Lung (tissue), 12 donors: ENCODE data around the gene LCLAT1. TPM values are rescaled to one million over a fixed set of nuclear protein-coding genes. Genes with fewer than 3 reads are reported as not detected.

Experiments
- ATAC-seq: fragments of 200-7000 bp; cut with Tn5 transposase; one replicate; pipeline ENCODE4 v1.9.1; 2020; ENCODE audit warnings: moderate number of reproducible peaks; ENCODE audit not compliant: insufficient read depth, low FRiP score
- DNase-seq, 3 donors: peaks; one replicate each; pipeline ENCODE4 v3.0.0-alpha.2; 2013 to 2017
- H3K27ac ChIP-seq, 2 donors: one replicate each; pipeline ENCODE4 v1.5.1; 2013; ENCODE audit warnings: mild to moderate bottlenecking in 2 of 2, moderate library complexity in 2 of 2, control low read depth in 1 of 2, inconsistent platforms in 1 of 2, low read depth in 1 of 2, low read length in 1 of 2
- H3K27me3 ChIP-seq, 3 donors: one replicate each; pipeline ENCODE4 v1.5.1; 2013; ENCODE audit warnings: low read length in 2 of 3; ENCODE audit not compliant: control insufficient read depth in 3 of 3, insufficient read depth in 3 of 3
- H3K36me3 ChIP-seq, 4 donors: one replicate each; pipeline ENCODE4 v1.5.1; 2013; ENCODE audit warnings: low read length in 4 of 4, mild to moderate bottlenecking in 1 of 4, moderate library complexity in 1 of 4; ENCODE audit not compliant: control insufficient read depth in 4 of 4, insufficient read depth in 4 of 4
- H3K4me1 ChIP-seq, 5 donors: one replicate each; pipeline ENCODE4 v1.5.1; 2013; ENCODE audit warnings: low read length in 5 of 5, mild to moderate bottlenecking in 2 of 5, moderate library complexity in 1 of 5; ENCODE audit not compliant: control insufficient read depth in 5 of 5, insufficient read depth in 5 of 5
- H3K4me3 ChIP-seq: one replicate; pipeline ENCODE4 v1.5.1; 2013; ENCODE audit warnings: mild to moderate bottlenecking, control low read depth, moderate library complexity
- H3K9ac ChIP-seq, 2 donors: one replicate each; pipeline ENCODE4 v1.5.1; 2013; ENCODE audit warnings: low read length in 2 of 2, control low read depth in 1 of 2; ENCODE audit not compliant: insufficient read depth in 1 of 2
- H3K9me3 ChIP-seq, 4 donors: one replicate each; pipeline ENCODE4 v1.5.1; 2013; ENCODE audit warnings: low read length in 3 of 4, mild to moderate bottlenecking in 1 of 4, moderate library complexity in 1 of 4; ENCODE audit not compliant: control insufficient read depth in 4 of 4, insufficient read depth in 3 of 4
- WGBS, 2 donors: extraction: QIAGEN DNeasy Blood & Tissue Kit; methylation state at CpG; one replicate each; pipeline ENCODE4 v1.1.7; 2013; 5-methylcytosine and 5-hydroxymethylcytosine counted together
- polyA plus RNA-seq, 2 donors: library from polyadenylated mRNA; stranded (reverse); fragments of 200-250 nt; gene quantifications; one replicate each; pipeline ENCODE4 v1.2.1, GENCODE V29; 2013
- total RNA-seq, 2 donors: library from RNA; depleted of rRNA in 1 of 2; stranded (reverse); fragments of >200 nt in 1 of 2; gene quantifications; one replicate each; pipeline ENCODE4 v1.2.1, GENCODE V29; 2014 to 2021
- TF ChIP-seq, protein P1 (sequence below): IDR thresholded peaks from 2 replicates; pipeline ENCODE4 v1.5.1; 2012; ENCODE audit warnings: mild to moderate bottlenecking; ENCODE audit errors: control extremely low read depth, extremely low read depth
- donor health status: control.
- donor health status: control.
- donor health status: Bipolar disorder and iron deficiency.
- donor health status: healthy.
- donor health status: DM: yes; HTN: yes; CAD: no.

LCLAT1 gene
- total and polyA plus RNA-seq, 4 donors: 2.4 to 24.2 (median 10.8) TPM

DNA sequence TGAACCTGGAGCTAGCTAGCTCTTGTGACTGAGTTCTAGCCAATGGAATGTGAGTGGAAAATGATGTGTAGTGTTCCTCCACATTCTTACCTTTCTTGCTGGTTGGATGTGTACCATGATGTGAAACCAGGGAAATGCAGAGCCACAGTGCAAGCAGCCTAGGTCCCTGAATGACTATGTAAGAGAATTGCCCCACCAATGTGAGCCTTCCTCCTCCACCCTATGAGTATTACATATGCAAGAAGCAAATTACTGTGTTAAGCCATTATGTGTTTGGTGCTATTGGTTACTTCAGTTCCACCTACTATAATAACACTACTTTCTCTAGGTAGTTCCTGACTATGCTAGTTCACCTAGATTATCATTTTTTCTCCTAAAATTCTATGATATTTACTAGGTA lies 39.6 kb downstream of the LCLAT1 start:
- Histone ChIP-seq H3K36me3 (peaks cover 0 to 2% (median 0%) of the 10 kb centered on the region in 4 donors), H3K4me3 (no peak overlapping the region), H3K9me3 (no peaks in the 10 kb centered on the region), H3K27me3 (no peaks in the 10 kb centered on the region), H3K27ac (no peak overlapping the region), H3K4me1 (peaks cover 0 to 12% (median 6%) of the 10 kb centered on the region in 5 donors), H3K9ac (no peak overlapping the region)
- no peak for DNase-seq
- TF ChIP-seq, protein P1, sequence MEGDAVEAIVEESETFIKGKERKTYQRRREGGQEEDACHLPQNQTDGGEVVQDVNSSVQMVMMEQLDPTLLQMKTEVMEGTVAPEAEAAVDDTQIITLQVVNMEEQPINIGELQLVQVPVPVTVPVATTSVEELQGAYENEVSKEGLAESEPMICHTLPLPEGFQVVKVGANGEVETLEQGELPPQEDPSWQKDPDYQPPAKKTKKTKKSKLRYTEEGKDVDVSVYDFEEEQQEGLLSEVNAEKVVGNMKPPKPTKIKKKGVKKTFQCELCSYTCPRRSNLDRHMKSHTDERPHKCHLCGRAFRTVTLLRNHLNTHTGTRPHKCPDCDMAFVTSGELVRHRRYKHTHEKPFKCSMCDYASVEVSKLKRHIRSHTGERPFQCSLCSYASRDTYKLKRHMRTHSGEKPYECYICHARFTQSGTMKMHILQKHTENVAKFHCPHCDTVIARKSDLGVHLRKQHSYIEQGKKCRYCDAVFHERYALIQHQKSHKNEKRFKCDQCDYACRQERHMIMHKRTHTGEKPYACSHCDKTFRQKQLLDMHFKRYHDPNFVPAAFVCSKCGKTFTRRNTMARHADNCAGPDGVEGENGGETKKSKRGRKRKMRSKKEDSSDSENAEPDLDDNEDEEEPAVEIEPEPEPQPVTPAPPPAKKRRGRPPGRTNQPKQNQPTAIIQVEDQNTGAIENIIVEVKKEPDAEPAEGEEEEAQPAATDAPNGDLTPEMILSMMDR: no peak
- no peak for ATAC-seq

DNA sequence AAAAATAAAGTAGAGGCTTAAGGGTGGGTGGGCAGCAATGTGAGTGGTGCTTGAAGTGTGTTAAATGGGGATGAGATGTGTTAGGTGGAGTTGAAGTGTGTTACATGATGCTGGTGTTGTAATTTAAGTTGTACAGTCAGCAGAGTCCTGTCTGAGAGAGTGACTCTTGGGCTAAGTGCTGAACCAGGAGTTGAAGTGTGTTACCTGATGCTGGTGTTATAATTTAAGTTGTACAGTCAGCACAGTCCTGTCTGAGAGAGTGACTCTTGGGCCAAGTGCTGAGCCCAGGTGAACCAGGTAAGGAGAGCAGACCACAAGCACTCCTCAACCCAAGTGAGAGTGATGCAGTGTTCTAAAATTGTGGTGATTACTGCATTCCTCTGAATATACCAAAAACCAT lies 40.6 kb downstream of the LCLAT1 start:
- peaks cover 0 to 2% (median 0%) of the 10 kb centered on the region in 4 donors for H3K36me3 ChIP-seq
- ATAC-seq (peak; percentile 27), DNase-seq (no peak)
- H3K9ac ChIP-seq: no peak overlapping the region
- TF ChIP-seq, protein P1: no peak
- no peaks in the 10 kb centered on the region for H3K27me3 ChIP-seq
- H3K9me3 ChIP-seq: no peaks in the 10 kb centered on the region
- H3K4me3 ChIP-seq: no peak overlapping the region
- H3K27ac ChIP-seq: no peak overlapping the region
- H3K4me1 ChIP-seq: peaks cover 0 to 14% (median 9%) of the 10 kb centered on the region in 5 donors

DNA sequence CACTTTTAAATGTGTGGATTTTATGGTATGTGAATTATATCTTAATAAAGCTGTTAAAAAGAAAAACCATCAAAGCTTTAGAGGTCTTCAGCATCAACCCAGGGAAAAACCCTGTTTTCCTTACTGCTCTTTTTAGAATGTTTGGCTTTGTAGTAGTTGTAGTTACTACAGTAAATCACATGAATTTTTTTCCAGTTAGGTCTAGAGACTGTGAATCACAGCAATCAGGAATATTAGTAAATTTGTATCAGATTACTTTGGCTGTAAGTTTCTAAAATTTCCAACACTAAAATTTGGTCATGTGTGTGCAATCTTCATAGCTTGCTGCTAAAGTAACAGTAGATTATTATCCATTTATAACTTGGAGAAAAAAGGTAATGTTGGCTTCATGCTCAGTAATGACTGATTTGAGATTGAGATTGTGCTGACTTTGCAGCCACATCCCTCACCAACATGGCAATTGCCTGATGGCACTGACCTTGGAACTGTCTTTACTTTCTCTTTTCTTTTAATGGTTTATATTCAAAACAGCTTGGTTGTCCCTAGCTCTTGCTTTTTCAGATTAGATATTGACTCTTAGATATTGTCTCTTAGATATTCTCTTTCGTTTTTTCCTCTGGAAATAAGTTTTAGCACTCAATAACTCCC lies 41.1 kb downstream of the LCLAT1 start:
- DNase-seq (no peak), ATAC-seq (no peak)
- H3K27me3 ChIP-seq: no peaks in the 10 kb centered on the region
- H3K9ac ChIP-seq: no peak overlapping the region
- no peaks in the 10 kb centered on the region for H3K36me3 ChIP-seq
- peaks cover 0 to 20% (median 13%) of the 10 kb centered on the region in 5 donors for H3K4me1 ChIP-seq
- TF ChIP-seq, protein P1: no peak
- H3K9me3 ChIP-seq: no peaks in the 10 kb centered on the region
- H3K27ac ChIP-seq: no peak overlapping the region
- no peak overlapping the region for H3K4me3 ChIP-seq
- 79 to 80% methylated on average over 1 of the region's 1 CpG for WGBS, 2 donors

DNA sequence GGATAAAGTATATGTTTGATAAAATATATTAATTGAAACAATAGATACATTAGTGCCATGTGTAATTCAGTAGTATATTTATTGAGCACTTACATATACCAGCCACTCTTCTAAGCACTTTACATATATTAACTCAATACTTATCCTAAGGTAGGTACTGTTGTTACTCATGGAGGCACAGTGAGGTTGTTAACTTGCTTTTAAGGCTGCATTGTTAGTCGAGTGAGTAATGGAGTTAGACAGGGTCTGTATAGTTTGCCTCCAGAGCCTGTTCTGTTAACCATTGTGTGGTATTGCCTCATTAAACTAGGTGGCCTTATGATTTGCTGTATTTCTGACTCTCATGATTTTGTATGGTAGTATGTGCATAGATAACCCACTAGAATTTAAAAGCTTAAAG lies 44.2 kb downstream of the LCLAT1 start:
- Histone ChIP-seq H3K4me1 (peaks cover 0 to 24% (median 13%) of the 10 kb centered on the region in 5 donors), H3K9me3 (peaks cover 0 to 1% (median 0%) of the 10 kb centered on the region in 4 donors), H3K27ac (no peak overlapping the region), H3K9ac (no peak overlapping the region), H3K36me3 (no peaks in the 10 kb centered on the region), H3K4me3 (no peak overlapping the region), H3K27me3 (no peaks in the 10 kb centered on the region)
- ATAC-seq (no peak), DNase-seq (no peak)
- WGBS, 2 donors: 83 to 94% methylated on average over 1 of the region's 1 CpG
- TF ChIP-seq, protein P1: no peak
